Urinary bladder (tissue), 4 donors: ENCODE measurements around the gene ATP8A2. TPM values are rescaled to one million over a fixed set of nuclear protein-coding genes. Genes with fewer than 3 reads are reported as not detected.
"Not testable (repeated sequence)": the region's sequence is repeated elsewhere in the genome, so short reads cannot be mapped to it uniquely, and the experiment has no call there.

Experiments
- DNase-seq: peaks from one replicate; pipeline ENCODE4 v3.0.0-alpha.2; 2015; ENCODE audit errors: extremely low spot score
- H3K27ac ChIP-seq: one replicate; pipeline ENCODE4 v1.5.1; 2013; ENCODE audit warnings: low read depth, mild to moderate bottlenecking, moderate library complexity
- H3K36me3 ChIP-seq: one replicate; pipeline ENCODE4 v1.6.1; 2013; ENCODE audit warnings: mild to moderate bottlenecking, moderate library complexity; ENCODE audit not compliant: insufficient read depth
- H3K4me1 ChIP-seq: one replicate; pipeline ENCODE4 v1.6.1; 2013; ENCODE audit warnings: mild to moderate bottlenecking, moderate library complexity; ENCODE audit not compliant: insufficient read depth
- H3K4me3 ChIP-seq: one replicate; pipeline ENCODE4 v1.5.1; 2013; ENCODE audit warnings: low read depth, low read length
- WGBS: extraction: QIAGEN DNeasy Blood & Tissue Kit; methylation state at CpG from one replicate; pipeline ENCODE4 v1.1.7; 2013; 5-methylcytosine and 5-hydroxymethylcytosine counted together
- polyA plus RNA-seq: library from polyadenylated mRNA; stranded (reverse); fragments of 200-250 nt; gene quantifications from one replicate; pipeline ENCODE4 v1.2.3, GENCODE V29; 2013
- total RNA-seq: library from RNA; depleted of rRNA; stranded (reverse); fragments of >200 nt; gene quantifications from one replicate; pipeline ENCODE4 v1.2.3, GENCODE V29; 2014
- donor health status: healthy with polysubstance abuse.
- donor health status: healthy.

The ATP8A2 gene
- total and polyA plus RNA-seq, 2 donors, result 1.4 to 1.5 TPM

GRCh38 chr13:25806264-25806974, 434.6 kb downstream of the ATP8A2 start:
- Histone ChIP-seq H3K36me3 (no peaks in the 10 kb centered on the region), H3K27ac (no peak overlapping the region), H3K4me1 (no peaks in the 10 kb centered on the region), H3K4me3 (no peak overlapping the region)
- DNase-seq, result no peak
- WGBS, result 89% methylated on average over 4 of the region's 4 CpGs

- no peak overlapping the region for H3K27ac ChIP-seq
- WGBS, result 54% methylated on average over 1 of the region's 1 CpG
- H3K36me3 ChIP-seq, result no peaks in the 10 kb centered on the region
- no peak for DNase-seq
- H3K4me1 ChIP-seq, result no peaks in the 10 kb centered on the region
- H3K4me3 ChIP-seq, result no peak overlapping the region
Measured at GRCh38 chr13:25807562-25807961, 435.8 kb downstream of the ATP8A2 start.

- DNase-seq, result no peak
Measured at GRCh38 chr13:25811506-25811905, 439.7 kb downstream of the ATP8A2 start.

DNA sequence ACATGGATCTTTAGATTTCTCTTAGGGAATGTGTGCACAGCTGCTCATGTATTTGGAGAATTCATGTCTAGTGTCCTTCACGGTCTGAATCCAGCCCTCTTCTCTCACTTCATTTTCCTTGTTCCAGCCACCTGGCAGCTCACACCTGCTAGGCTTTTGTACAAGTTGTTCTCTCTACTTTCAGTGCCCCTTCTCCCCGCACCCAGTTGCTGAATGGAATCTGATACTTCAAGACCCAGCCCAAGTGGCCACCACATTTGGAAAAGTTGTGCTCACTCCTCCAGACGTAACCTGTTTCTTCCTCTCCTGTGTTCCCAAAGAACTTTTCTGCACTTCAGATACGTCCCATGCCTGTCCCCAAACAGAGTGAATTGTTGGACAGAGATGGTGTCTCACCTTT, 444.5 kb downstream of the ATP8A2 start:
- WGBS, result 90% methylated on average over 4 of the region's 4 CpGs
- DNase-seq, result no peak
- Histone ChIP-seq H3K4me1 (no peaks in the 10 kb centered on the region), H3K4me3 (no peak overlapping the region), H3K36me3 (no peaks in the 10 kb centered on the region), H3K27ac (no peak overlapping the region)

More at GRCh38 chr13:25811506-25811905, 439.7 kb downstream of the ATP8A2 start:
- 93% methylated on average over 3 of the region's 3 CpGs for WGBS
- no peaks in the 10 kb centered on the region for H3K4me1 ChIP-seq
- no peaks in the 10 kb centered on the region for H3K36me3 ChIP-seq
- H3K27ac ChIP-seq, result no peak overlapping the region
- no peak overlapping the region for H3K4me3 ChIP-seq

DNA sequence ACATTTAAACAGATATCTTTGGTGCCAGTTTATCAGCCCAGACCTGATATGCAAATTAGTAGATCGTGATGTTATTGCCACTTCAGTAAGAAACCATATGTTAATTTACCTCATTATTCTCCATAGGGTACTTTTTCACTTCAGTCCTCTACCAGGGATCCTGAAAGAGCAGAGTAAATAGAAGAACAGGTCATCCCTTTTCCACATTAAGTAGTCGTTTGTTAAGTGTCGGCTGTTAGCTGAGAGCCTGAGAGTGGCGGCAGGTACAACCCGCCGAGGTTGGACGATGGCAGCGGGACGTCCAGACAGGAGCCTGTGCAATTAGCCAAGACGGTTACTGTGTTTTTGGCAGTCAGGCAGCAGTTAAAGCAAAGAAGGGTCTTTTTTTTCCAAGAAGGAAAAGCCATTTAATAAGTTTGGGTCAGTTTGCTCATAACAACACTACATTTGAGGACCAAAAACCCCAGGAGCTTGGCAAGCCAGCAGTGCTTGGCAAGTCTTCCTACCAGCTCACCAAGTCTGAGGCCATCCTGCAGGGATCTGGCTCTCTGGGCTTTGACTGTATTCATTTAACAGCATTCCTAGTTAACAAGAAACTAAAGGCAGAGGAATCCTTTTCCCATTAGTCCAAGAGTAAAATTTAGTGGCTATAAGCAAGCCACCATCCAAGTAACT, 448.2 kb downstream of the ATP8A2 start:
- Histone ChIP-seq H3K4me1 (no peaks in the 10 kb centered on the region), H3K4me3 (no peak overlapping the region), H3K27ac (no peak overlapping the region), H3K36me3 (no peaks in the 10 kb centered on the region)
- WGBS, result 55% methylated on average over 10 of the region's 10 CpGs
- DNase-seq, result no peak

DNA sequence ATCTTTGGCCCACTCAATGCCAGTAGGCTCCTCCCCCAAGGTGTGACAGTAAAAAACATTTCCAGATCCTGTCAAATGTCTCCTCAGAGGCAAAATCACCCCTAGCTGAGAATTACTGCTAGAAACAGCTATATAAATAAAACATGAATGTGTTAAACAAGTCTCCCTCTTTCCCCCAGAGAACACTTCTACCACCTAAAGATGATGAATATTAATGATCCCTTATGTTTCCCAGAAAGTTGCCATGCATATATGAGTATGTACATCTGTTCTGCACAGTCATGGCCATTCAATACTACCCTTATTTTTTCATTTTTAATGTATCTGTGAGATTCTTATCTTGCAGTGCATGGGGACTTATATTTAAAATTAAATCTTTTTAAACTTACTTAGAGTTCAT, 450.0 kb downstream of the ATP8A2 start:
- Histone ChIP-seq H3K4me1 (no peaks in the 10 kb centered on the region), H3K27ac (no peak overlapping the region), H3K36me3 (no peaks in the 10 kb centered on the region), H3K4me3 (no peak overlapping the region)
- no peak for DNase-seq

DNA sequence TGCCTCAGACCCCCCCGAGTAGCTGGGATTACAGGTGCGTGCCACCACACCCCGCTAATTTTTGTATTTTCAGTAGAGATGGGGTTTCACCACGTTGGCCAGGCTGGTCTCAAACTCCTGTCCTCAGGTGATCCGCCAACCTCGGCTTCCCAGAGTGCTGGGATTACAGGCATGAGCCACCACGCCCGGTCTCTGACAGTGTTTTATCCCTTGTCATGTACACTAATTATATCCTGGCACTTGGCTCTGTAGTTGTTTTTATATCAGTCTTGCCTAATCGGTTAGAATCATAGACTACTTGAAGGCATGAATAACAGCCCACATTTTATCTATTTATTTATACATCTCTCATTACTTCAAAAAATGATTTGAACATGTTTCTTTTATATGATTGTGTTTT, 455.4 kb downstream of the ATP8A2 start:
- not testable (repeated sequence) for H3K27ac ChIP-seq, H3K36me3 ChIP-seq, H3K4me1 ChIP-seq, H3K4me3 ChIP-seq, DNase-seq
- 65% methylated on average over 9 of the region's 9 CpGs for WGBS

GRCh38 chr13:25827831-25828465, 456.2 kb downstream of the ATP8A2 start:
- H3K36me3 ChIP-seq, result no peaks in the 10 kb centered on the region
- no peak for DNase-seq
- no peak overlapping the region for H3K27ac ChIP-seq
- 31% methylated on average over 5 of the region's 5 CpGs for WGBS
- H3K4me1 ChIP-seq, result no peaks in the 10 kb centered on the region
- no peak overlapping the region for H3K4me3 ChIP-seq

DNA sequence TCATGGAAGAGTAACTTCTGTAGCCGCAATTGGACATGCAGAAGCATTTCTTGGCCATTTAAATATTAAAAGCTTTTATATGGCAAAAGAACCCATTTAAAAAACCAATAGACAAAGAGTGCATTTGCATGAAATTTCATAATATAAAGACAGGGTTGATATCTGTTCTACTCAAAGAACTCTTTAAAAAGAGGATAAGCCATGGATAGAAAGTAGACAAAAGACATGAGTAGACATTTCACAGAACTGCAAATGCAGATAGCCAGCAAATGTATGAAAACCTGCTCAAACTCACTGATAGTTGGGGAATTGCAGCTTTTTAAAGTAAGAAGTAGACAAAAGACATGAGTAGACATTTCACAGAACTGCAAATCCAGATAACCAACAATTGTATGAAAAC, 462.0 kb downstream of the ATP8A2 start:
- no peaks in the 10 kb centered on the region for H3K4me1 ChIP-seq
- 92% methylated on average over 1 of the region's 1 CpG for WGBS
- no peak overlapping the region for H3K27ac ChIP-seq
- H3K36me3 ChIP-seq, result no peaks in the 10 kb centered on the region
- no peak for DNase-seq
- no peak overlapping the region for H3K4me3 ChIP-seq

GRCh38 chr13:25836574-25837336, 465.0 kb downstream of the ATP8A2 start:
- Histone ChIP-seq H3K4me1 (no peaks in the 10 kb centered on the region), H3K27ac (no peak overlapping the region), H3K4me3 (no peak overlapping the region), H3K36me3 (no peaks in the 10 kb centered on the region)
- DNase-seq, result no peak
- 67% methylated on average over 12 of the region's 12 CpGs for WGBS

DNA sequence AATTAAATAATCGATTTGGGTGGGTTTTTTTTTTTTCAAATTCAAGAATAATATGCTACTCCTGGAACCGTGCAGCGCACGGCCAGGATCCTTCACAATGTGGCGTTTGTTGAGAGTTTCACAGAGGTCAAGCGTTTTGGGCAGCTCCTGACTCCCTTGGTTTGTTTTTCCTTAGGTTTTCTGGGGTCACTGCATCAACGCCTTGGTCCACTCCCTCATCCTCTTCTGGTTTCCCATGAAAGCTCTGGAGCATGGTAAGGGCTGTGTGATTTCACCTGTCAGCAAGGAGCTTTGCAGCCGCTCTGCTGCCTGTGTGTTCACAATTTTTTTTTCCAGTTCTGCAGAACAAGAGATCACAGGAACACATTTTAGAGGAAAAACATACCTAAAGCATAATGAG, 467.6 kb downstream of the ATP8A2 start:
- H3K4me1 ChIP-seq, result no peaks in the 10 kb centered on the region
- no peak overlapping the region for H3K4me3 ChIP-seq
- WGBS, result 71% methylated on average over 8 of the region's 8 CpGs
- H3K36me3 ChIP-seq, result no peaks in the 10 kb centered on the region
- DNase-seq, result no peak
- H3K27ac ChIP-seq, result no peak overlapping the region

GRCh38 chr13:25840261-25840660, 468.5 kb downstream of the ATP8A2 start:
- Histone ChIP-seq H3K4me3 (no peak overlapping the region), H3K27ac (no peak overlapping the region), H3K36me3 (no peaks in the 10 kb centered on the region), H3K4me1 (no peaks in the 10 kb centered on the region)
- no peak for DNase-seq
- WGBS, result 60% methylated on average over 3 of the region's 3 CpGs

DNA sequence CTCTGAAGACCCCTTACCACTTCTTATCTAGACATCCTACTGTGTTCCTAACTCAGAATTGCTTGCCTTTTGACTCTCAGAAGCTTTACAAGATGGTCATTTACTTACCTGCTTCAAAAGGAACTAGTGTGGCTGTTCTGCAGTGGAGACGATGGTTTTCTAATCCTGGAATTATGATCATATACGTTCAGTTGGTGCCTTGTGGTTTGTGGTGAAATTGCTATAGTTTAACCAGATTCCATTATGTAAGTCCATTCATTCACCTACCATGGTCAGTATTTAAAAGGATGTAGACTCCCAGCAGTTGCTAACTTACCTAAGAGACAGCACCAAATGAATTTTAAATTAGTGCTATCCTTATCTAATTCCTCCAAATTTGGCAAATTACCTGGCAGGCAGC, 469.2 kb downstream of the ATP8A2 start:
- Histone ChIP-seq H3K36me3 (no peaks in the 10 kb centered on the region), H3K27ac (no peak overlapping the region), H3K4me1 (no peaks in the 10 kb centered on the region), H3K4me3 (no peak overlapping the region)
- DNase-seq, result no peak
- WGBS, result 80% methylated on average over 2 of the region's 2 CpGs
